BJ (cell line): ENCODE measurements around the gene ZNF740. TPM values are rescaled to one million over a fixed set of nuclear protein-coding genes. Genes with fewer than 3 reads are reported as not detected.
A peak's percentile ranks its signal among the peaks of the same experiment; 100 is the strongest.

ENCODE experiments used
- CTCF ChIA-PET: fragments of 350-600 bp; formaldehyde crosslinking; extraction: SDS; loops from one replicate; lab custom pipeline; 2021; ENCODE audit warnings: antibody characterized with exemption, inconsistent platforms; lab: Yijun Ruan, JAX
- POLR2A ChIA-PET: fragments of 300-600 bp; sonication (Branson Sonifier 250); formaldehyde crosslinking; extraction: SDS; loops from one replicate; lab custom pipeline; 2021; ENCODE audit warnings: antibody characterized with exemption; lab: Charles Lee
- DNase-seq: peaks from one replicate; pipeline ENCODE4 v3.0.0-alpha.2; 2011; ENCODE audit warnings: low read depth
- H3K27me3 ChIP-seq: 2 replicates; pipeline ENCODE4 v1.6.0; 2011; ENCODE audit warnings: low read length; ENCODE audit not compliant: control insufficient read depth, insufficient read depth
- H3K36me3 ChIP-seq: 2 replicates; pipeline ENCODE4 v1.5.1; 2011; ENCODE audit warnings: low read length; ENCODE audit not compliant: control insufficient read depth, insufficient read depth
- H3K4me3 ChIP-seq: 2 replicates; pipeline ENCODE4 v1.5.1; 2011; ENCODE audit warnings: low read depth, mild to moderate bottlenecking, control low read depth, low read length
- CTCF ChIP-seq: IDR thresholded peaks from 2 replicates; pipeline ENCODE4 v1.5.1; 2011; ENCODE audit warnings: low read depth, mild to moderate bottlenecking, control low read depth, inconsistent platforms, low read length, moderate library complexity; ENCODE audit not compliant: insufficient read depth
- polyA plus RNA-seq: library from polyadenylated mRNA; depleted of rRNA; stranded (reverse); fragments of >200 nt; gene quantifications from 2 replicates; pipeline ENCODE4 v1.2.3, GENCODE V29; 2011

Gene ZNF740
- polyA plus RNA-seq, 1 experiment = 15.7 TPM

DNA sequence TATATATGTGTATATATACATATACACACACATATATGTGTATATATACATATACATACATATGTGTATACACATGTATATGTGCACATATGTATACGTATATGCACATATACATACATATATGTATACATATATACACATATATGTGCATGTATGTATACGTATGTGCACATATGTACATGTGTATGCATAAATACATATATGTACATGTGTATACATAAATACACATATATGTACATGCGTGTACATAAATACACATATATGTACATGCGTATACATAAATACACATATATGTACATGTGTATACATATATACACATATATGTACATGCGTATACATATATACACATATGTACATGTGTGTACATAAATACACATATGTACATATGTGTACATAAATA, 33.3 kb upstream of the ZNF740 start:
- no peak overlapping the region for H3K4me3 ChIP-seq
- POLR2A ChIA-PET = no interaction called here
- no peak for DNase-seq
- H3K27me3 ChIP-seq = no peaks in the 10 kb centered on the region
- TF ChIP-seq CTCF = no peak
- CTCF ChIA-PET = interaction anchor here (0.6 to 0.7 kb wide), 2 partner anchors 51 to 204 kb away, joined by 3 to 4 read pairs; no protein-coding TSS in a partner anchor
- H3K36me3 ChIP-seq = no peaks in the 10 kb centered on the region

DNA sequence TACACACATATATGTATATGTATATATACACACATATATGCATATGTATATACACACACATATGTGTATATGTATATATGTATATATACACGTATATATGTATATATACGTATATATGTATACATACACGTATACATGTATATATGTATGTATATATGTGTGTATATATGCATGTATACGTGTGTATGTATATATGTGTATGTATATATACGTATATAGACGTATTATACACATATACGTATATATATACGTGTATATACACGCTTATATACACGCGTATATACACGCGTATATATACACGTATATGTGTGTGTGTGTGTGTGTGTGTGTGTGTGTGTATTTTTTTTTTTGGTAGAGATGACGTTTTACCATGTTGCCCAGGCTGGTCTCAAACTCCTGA, 32.9 kb upstream of the ZNF740 start:
- ChIA-PET CTCF (no interaction called here), POLR2A (no interaction called here)
- TF ChIP-seq CTCF = no peak
- Histone ChIP-seq H3K36me3 (no peaks in the 10 kb centered on the region), H3K4me3 (no peak overlapping the region), H3K27me3 (no peaks in the 10 kb centered on the region)
- DNase-seq = no peak

DNA sequence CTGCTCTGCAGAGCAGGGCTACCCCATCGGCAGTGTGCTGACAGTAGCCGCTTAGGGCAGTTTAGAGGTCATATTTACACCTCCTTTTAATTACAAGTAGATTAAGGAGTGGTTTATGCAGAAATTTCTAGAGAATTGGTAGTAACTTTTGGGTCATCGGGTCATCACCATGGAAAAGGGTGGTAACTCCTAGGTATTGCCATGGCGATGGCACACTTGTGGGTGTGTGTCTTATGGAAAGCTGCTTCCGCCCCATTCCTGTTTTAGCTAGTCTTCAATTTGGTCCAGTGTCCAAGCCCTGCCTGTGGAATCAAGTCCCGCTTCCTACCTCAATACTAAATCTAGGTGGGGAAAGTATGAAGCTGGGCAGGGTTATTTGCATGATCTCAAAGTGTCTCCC, 29.5 kb upstream of the ZNF740 start:
- no peak for TF ChIP-seq CTCF
- Histone ChIP-seq H3K36me3 (no peaks in the 10 kb centered on the region), H3K4me3 (no peak overlapping the region), H3K27me3 (no peaks in the 10 kb centered on the region)
- ChIA-PET CTCF (interaction anchor here (1.5 kb wide), 1 partner anchor 8 kb away, joined by 8 read pairs; no protein-coding TSS in a partner anchor), POLR2A (no interaction called here)
- no peak for DNase-seq

DNA sequence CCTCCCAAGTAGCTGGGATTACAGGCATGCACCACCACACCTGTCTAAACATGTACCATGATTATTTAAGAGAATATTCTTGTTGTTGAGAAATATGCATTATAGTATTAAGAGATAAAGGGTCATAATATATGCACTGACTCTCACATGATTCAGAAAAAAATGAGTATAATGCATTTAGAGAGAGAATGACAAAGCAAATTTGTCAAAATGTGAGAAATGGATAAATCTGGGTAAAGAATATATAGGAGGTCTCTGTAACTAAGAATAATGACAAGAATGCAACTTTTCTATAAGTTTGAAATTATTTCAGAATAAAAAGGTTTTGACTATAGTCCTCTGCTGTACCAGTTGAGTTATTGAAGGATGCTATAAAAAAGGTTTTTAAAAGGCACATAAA, 28.1 kb upstream of the ZNF740 start:
- ChIA-PET POLR2A (no interaction called here), CTCF (no interaction called here)

GRCh38 chr12:53159195-53159839, 21.2 kb upstream of the ZNF740 start:
- Histone ChIP-seq H3K27me3 (no peaks in the 10 kb centered on the region), H3K36me3 (no peaks in the 10 kb centered on the region), H3K4me3 (no peak overlapping the region)
- ChIA-PET CTCF (interaction anchor here (0.6 to 7.4 kb wide), 34 partner anchors 8 to 186 kb away, joined by 3 to 69 read pairs (median 6); partner anchors contain the start of genes AAAS, CSAD, ESPL1 and PFDN5), POLR2A (no interaction called here)
- no peak for DNase-seq
- peak; percentile 100 for TF ChIP-seq CTCF

More for the DNA sequence above, 28.1 kb upstream of the ZNF740 start:
- no peak for DNase-seq
- Histone ChIP-seq H3K36me3 (no peaks in the 10 kb centered on the region), H3K4me3 (no peak overlapping the region), H3K27me3 (no peaks in the 10 kb centered on the region)
- TF ChIP-seq CTCF = no peak
